Prostate gland (tissue), 2 donors: Measurements from ENCODE around the gene GIN1. TPM values are rescaled to one million over a fixed set of nuclear protein-coding genes. Genes with fewer than 3 reads are reported as not detected.

Source experiments
- DNase-seq: peaks from one replicate; pipeline ENCODE4 v3.0.0-alpha.2; 2019; ENCODE audit warnings: low spot score
- H3K27ac ChIP-seq, 2 donors: fragments of 200-600 bp; sonication (generic); 2 replicates each; pipeline ENCODE4 v1.5.1; 2017 to 2019
- H3K27me3 ChIP-seq: fragments of 200-600 bp; sonication (generic); replicated peaks from 2 replicates; pipeline ENCODE4 v1.5.1; 2019; ENCODE audit not compliant: insufficient read depth
- H3K36me3 ChIP-seq, 2 donors: fragments of 200-600 bp; sonication (generic); 1 replicate in 1 of 2; 2 replicates in 1 of 2; pipeline versions ENCODE4 v1.5.1 to v1.8.1; 2017 to 2019
- H3K4me1 ChIP-seq: fragments of 200-600 bp; sonication (generic); replicated peaks from 2 replicates; pipeline ENCODE4 v1.5.1; 2019
- H3K4me3 ChIP-seq, 2 donors: fragments of 200-600 bp; sonication (generic); 2 replicates each; pipeline ENCODE4 v1.5.1; 2017 to 2019
- H3K9me3 ChIP-seq: fragments of 200-600 bp; sonication (generic); 2 replicates; pipeline ENCODE4 v1.5.1; 2017
- POLR2A ChIP-seq: fragments of 450-650 bp; IDR thresholded peaks from one replicate; pipeline ENCODE4 v1.6.1; 2016; ENCODE audit warnings: antibody characterized with exemption, mild to moderate bottlenecking
- POLR2AphosphoS5 ChIP-seq: sonication (generic); formaldehyde crosslinking; IDR thresholded peaks from one replicate; pipeline ENCODE4 v1.6.1; 2017; ENCODE audit warnings: antibody characterized with exemption
- WGBS: methylation state at CpG from one replicate; pipeline ENCODE4 v1.1.5; 2018; 5-methylcytosine and 5-hydroxymethylcytosine counted together
- intact Hi-C: fragments of 100-400 bp; cut with DNase I; formaldehyde crosslinking; loops from one replicate; pipeline ENCODE4 v1.14.2; 2022
- total RNA-seq, 2 donors: library from RNA; depleted of rRNA; stranded (reverse); fragments of >200 nt; gene quantifications; one replicate each; pipeline ENCODE4 v1.1.0, GENCODE V29; 2016
- TF ChIP-seq, protein P1 (sequence below), 4 experiments: fragments of 200-600 bp in 2 of 4; fragments of 450-650 bp in 2 of 4; sonication (generic) in 2 of 4; IDR thresholded peaks; 1 replicate in 3 of 4; 2 replicates in 1 of 4; pipeline ENCODE4 v1.5.1; 2016 to 2019; ENCODE audit warnings: antibody characterized with exemption in 4 of 4, mild to moderate bottlenecking in 2 of 4, moderate library complexity in 2 of 4

GIN1 gene
- total RNA-seq, 2 donors from 2014 or later = 7.2 to 8.0 TPM

DNA sequence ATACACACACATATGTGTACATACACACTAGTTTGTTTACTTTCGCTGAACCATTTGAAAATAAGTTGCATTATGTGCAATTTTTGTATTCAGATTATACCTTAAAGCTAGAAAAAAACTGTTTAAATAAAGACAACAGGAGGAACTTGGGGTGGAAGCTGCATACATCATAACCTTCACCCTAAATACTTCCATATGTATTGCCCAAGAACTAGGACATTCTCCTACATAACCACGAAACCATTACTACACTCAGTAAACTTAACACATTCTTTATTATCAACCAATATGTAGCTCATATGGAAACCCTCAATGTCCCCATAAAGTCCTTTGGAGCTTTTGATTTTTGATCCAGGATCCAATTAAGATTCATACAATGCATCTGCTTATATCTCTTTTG is 83.3 kb downstream of the GIN1 start:
- H3K4me3 ChIP-seq = no peak overlapping the region
- 86% methylated on average over 2 of the region's 2 CpGs for WGBS
- no peaks in the 10 kb centered on the region for H3K9me3 ChIP-seq
- no peaks in the 10 kb centered on the region for H3K27me3 ChIP-seq
- no peak overlapping the region for H3K27ac ChIP-seq
- no peak for DNase-seq
- H3K4me1 ChIP-seq = no peaks in the 10 kb centered on the region
- no peak for TF ChIP-seq POLR2AphosphoS5
- no peak for TF ChIP-seq POLR2A
- TF ChIP-seq, protein P1, sequence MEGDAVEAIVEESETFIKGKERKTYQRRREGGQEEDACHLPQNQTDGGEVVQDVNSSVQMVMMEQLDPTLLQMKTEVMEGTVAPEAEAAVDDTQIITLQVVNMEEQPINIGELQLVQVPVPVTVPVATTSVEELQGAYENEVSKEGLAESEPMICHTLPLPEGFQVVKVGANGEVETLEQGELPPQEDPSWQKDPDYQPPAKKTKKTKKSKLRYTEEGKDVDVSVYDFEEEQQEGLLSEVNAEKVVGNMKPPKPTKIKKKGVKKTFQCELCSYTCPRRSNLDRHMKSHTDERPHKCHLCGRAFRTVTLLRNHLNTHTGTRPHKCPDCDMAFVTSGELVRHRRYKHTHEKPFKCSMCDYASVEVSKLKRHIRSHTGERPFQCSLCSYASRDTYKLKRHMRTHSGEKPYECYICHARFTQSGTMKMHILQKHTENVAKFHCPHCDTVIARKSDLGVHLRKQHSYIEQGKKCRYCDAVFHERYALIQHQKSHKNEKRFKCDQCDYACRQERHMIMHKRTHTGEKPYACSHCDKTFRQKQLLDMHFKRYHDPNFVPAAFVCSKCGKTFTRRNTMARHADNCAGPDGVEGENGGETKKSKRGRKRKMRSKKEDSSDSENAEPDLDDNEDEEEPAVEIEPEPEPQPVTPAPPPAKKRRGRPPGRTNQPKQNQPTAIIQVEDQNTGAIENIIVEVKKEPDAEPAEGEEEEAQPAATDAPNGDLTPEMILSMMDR (IDR thresholded peaks at IDR 0.05) = no peak
- H3K36me3 ChIP-seq = no peaks in the 10 kb centered on the region
- intact Hi-C loops = no loop called here

Other genes with a start within 250 kb of the GIN1 start
- 10 to 100 TPM; 23.9 to 24.9 TPM for gene PPIP5K2, start 163 bp upstream of the GIN1 start, total RNA-seq
- gene MACIR, start 138.6 kb upstream of the GIN1 start, total RNA-seq = 10 to 100 TPM; 10.4 to 20.1 TPM